Vagina (tissue), 2 donors: ENCODE measurements around the gene SLC37A1.

Source experiments
- CTCF ChIP-seq, 3 experiments: fragments of 450-650 bp in 2 of 3; fragments of 200-600 bp in 1 of 3; sonication (generic) in 1 of 3; IDR thresholded peaks; one replicate each; pipeline ENCODE4 v1.5.1; 2017 to 2019; ENCODE audit warnings: antibody characterized with exemption in 3 of 3, mild to moderate bottlenecking in 2 of 3, moderate library complexity in 2 of 3
- POLR2A ChIP-seq, 2 donors: fragments of 450-650 bp; IDR thresholded peaks; one replicate each; pipeline ENCODE4 v1.6.1; 2017; ENCODE audit warnings: antibody characterized with exemption in 2 of 2, mild to moderate bottlenecking in 2 of 2, moderate library complexity in 2 of 2
- POLR2AphosphoS5 ChIP-seq, 2 donors: sonication (generic); formaldehyde crosslinking; IDR thresholded peaks; one replicate each; pipeline ENCODE4 v1.9.0; 2017; ENCODE audit warnings: antibody characterized with exemption in 2 of 2, mild to moderate bottlenecking in 2 of 2, low read depth in 1 of 2; ENCODE audit not compliant: insufficient read depth in 1 of 2

GRCh38 chr21:42629933-42630589 lies 116.4 kb downstream of the SLC37A1 start:
- TF ChIP-seq POLR2A (IDR thresholded peaks at IDR 0.05) (no peak), CTCF (IDR thresholded peaks at IDR 0.05) (no peak), POLR2AphosphoS5 (IDR thresholded peaks at IDR 0.05; ENCODE audit: insufficient read depth in 1 of 2, low read depth in 1 of 2) (no peak)
